OCI-LY7 (cell line): Measurements from ENCODE around the gene MCTS1. TPM values are rescaled to one million over a fixed set of nuclear protein-coding genes. Genes with fewer than 3 reads are reported as not detected.
"Not testable (repeated sequence)": the region's sequence is repeated elsewhere in the genome, so short reads cannot be mapped to it uniquely, and the experiment has no call there.

Experiments
- BruUV-seq: library from RNA; stranded (reverse); fragments of 400-500 nt; replicated peaks from 2 replicates; lab custom pipeline; 2021; lab: Mats Ljungman, UMichigan
- CTCF ChIA-PET: fragments of 300-600 bp; sonication (Branson Sonifier 250); formaldehyde crosslinking; loops from one replicate; lab custom pipeline; 2022; ENCODE audit warnings: antibody characterized with exemption; ENCODE audit not compliant: unreplicated experiment; lab: Charles Lee
- POLR2A ChIA-PET: fragments of 300-600 bp; sonication (Branson Sonifier 250); formaldehyde crosslinking; loops from one replicate; lab custom pipeline; 2022; ENCODE audit warnings: antibody characterized with exemption; lab: Charles Lee
- DNase-seq: peaks from one replicate; pipeline ENCODE4 v3.0.0-alpha.2; 2015; ENCODE audit warnings: low spot score
- H2AFZ ChIP-seq: fragments of 200-600 bp; sonication (generic), shearing (Covaris generic); 2 replicates; pipeline ENCODE4 v1.6.1; 2014; ENCODE audit warnings: mild to moderate bottlenecking, antibody characterized with exemption, low read length, moderate library complexity
- H3K27ac ChIP-seq: fragments of 200-600 bp; sonication (generic); 2 replicates; pipeline ENCODE4 v1.5.1; 2014; ENCODE audit warnings: mixed run types, low read depth, mild to moderate bottlenecking, moderate library complexity, low read length, inconsistent platforms; ENCODE audit not compliant: poor library complexity, severe bottlenecking
- H3K36me3 ChIP-seq: fragments of 200-600 bp; sonication (generic); 2 replicates; pipeline ENCODE4 v1.6.1; 2014; ENCODE audit warnings: mild to moderate bottlenecking, antibody characterized with exemption, low read length, moderate library complexity, mixed read lengths; ENCODE audit not compliant: insufficient read depth
- H3K4me1 ChIP-seq: fragments of 200-600 bp; sonication (generic); 2 replicates; pipeline ENCODE4 v1.5.1; 2014; ENCODE audit warnings: mild to moderate bottlenecking, low read length; ENCODE audit not compliant: insufficient read depth, poor library complexity, severe bottlenecking
- H3K4me2 ChIP-seq: fragments of 200-600 bp; sonication (generic); 2 replicates; pipeline ENCODE4 v1.6.1; 2014; ENCODE audit warnings: mild to moderate bottlenecking, low read length
- H3K4me3 ChIP-seq: fragments of 200-600 bp; sonication (generic); 2 replicates; pipeline ENCODE4 v1.5.1; 2014; ENCODE audit warnings: mild to moderate bottlenecking, low read depth, low read length; ENCODE audit not compliant: poor library complexity, severe bottlenecking
- H3K79me2 ChIP-seq: fragments of 200-600 bp; sonication (generic); 2 replicates; pipeline ENCODE4 v1.6.1; 2016; ENCODE audit warnings: low read depth, mild to moderate bottlenecking, low read length, moderate library complexity, mixed read lengths; ENCODE audit not compliant: insufficient read depth
- H3K9me2 ChIP-seq: fragments of 200-600 bp; sonication (generic); 2 replicates; pipeline ENCODE4 v1.6.1; 2016; ENCODE audit warnings: mild to moderate bottlenecking, low read length, mixed read lengths; ENCODE audit not compliant: insufficient read depth
- H3K9me3 ChIP-seq: fragments of 200-600 bp; sonication (generic); 2 replicates; pipeline ENCODE4 v1.6.1; 2014; ENCODE audit warnings: mild to moderate bottlenecking, mixed run types, low read length, mixed read lengths
- H4K20me1 ChIP-seq: fragments of 200-600 bp; sonication (generic); 2 replicates; pipeline ENCODE4 v1.6.1; 2014; ENCODE audit warnings: mild to moderate bottlenecking, antibody characterized with exemption, low read length, moderate library complexity, mixed read lengths; ENCODE audit not compliant: insufficient read depth
- EZH2phosphoT487 ChIP-seq: fragments of 200-600 bp; sonication (generic); IDR thresholded peaks from 2 replicates; pipeline ENCODE4 v1.6.1; 2018; ENCODE audit warnings: low read depth, borderline replicate concordance, mild to moderate bottlenecking, mixed run types, antibody characterized with exemption, low read length, moderate library complexity, mixed read lengths
- intact Hi-C: fragments of 100-400 bp; cut with micrococcal nuclease; formaldehyde crosslinking; loops from one replicate; pipeline ENCODE4 v1.10.0; 2022; ENCODE audit not compliant: unreplicated experiment
- total RNA-seq, 2 experiments: library from RNA; depleted of rRNA in 1 of 2; stranded (reverse); fragments of >200 nt in 1 of 2; shearing (Covaris generic) in 1 of 2; gene quantifications; 2 replicates each; pipeline ENCODE4 v1.2.3, GENCODE V29; 2014 to 2022
- TF ChIP-seq, protein P1 (sequence below): fragments of 200-600 bp; sonication (generic); conservative IDR thresholded peaks from 2 replicates; pipeline ENCODE4 v1.5.1; 2014; ENCODE audit warnings: mild to moderate bottlenecking, antibody characterized with exemption, low read length, moderate library complexity, mixed read lengths

Gene MCTS1
- total RNA-seq, 2 experiments from 2014 or later, result 34.5 to 55.6 TPM

DNA sequence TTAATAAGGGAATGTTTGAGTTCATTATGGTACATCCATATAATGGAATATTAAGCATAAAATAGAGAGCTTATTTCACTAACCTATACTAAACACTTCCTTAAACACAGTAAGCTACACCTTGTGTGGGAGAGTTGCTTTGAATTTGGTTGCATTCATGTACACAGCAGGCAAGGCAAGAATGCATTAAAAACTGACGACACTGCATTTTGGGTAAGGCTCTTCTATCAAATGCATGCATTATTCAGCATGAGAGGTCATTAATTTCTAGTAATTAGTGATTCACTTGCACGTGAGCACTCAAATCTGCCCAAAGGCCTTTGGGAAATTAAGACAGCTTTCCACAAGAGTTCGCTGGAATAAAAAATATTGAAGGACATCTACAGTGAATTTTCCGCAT, 34.7 kb downstream of the MCTS1 start:
- Histone ChIP-seq H3K36me3 (no peaks in the 10 kb centered on the region), H4K20me1 (no peaks in the 10 kb centered on the region), H3K79me2 (no peaks in the 10 kb centered on the region), H3K9me2 (no peaks in the 10 kb centered on the region), H3K4me3 (no peak overlapping the region), H3K4me2 (no peak overlapping the region), H3K27ac (no peak overlapping the region), H3K9me3 (no peaks in the 10 kb centered on the region), H3K4me1 (peaks cover 12% of the 10 kb centered on the region), H2AFZ (no peak overlapping the region)
- no TSS peak for BruUV-seq
- no peak for DNase-seq
- intact Hi-C loops, result no loop called here
- ChIA-PET CTCF (no interaction called here), POLR2A (interaction anchor here (0.6 kb wide), 1 partner anchor 12 kb away, joined by 4 read pairs; no protein-coding TSS in a partner anchor)
- TF ChIP-seq EZH2phosphoT487, result no peak
- TF ChIP-seq, protein P1, sequence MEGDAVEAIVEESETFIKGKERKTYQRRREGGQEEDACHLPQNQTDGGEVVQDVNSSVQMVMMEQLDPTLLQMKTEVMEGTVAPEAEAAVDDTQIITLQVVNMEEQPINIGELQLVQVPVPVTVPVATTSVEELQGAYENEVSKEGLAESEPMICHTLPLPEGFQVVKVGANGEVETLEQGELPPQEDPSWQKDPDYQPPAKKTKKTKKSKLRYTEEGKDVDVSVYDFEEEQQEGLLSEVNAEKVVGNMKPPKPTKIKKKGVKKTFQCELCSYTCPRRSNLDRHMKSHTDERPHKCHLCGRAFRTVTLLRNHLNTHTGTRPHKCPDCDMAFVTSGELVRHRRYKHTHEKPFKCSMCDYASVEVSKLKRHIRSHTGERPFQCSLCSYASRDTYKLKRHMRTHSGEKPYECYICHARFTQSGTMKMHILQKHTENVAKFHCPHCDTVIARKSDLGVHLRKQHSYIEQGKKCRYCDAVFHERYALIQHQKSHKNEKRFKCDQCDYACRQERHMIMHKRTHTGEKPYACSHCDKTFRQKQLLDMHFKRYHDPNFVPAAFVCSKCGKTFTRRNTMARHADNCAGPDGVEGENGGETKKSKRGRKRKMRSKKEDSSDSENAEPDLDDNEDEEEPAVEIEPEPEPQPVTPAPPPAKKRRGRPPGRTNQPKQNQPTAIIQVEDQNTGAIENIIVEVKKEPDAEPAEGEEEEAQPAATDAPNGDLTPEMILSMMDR, result no peak

DNA sequence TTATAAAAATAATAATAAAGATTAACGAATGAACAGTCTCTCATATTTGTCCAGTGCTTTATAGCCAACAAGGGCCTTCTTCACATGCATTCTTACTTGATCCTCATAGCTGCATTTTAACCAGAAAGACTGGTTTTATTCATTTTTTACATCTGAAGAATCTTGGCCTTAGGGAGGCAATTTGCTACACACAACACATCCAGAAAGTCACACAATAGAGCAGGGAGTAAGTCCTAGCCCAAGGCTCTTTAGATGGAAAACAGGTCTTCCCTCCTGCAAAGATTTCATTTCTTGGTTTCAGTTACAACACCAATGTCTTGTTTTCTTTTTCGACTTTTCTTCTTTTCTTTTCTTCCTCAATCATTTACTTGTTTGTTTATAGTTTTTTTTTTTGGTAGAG, 39.0 kb downstream of the MCTS1 start:
- no peaks in the 10 kb centered on the region for H4K20me1 ChIP-seq
- no peaks in the 10 kb centered on the region for H3K9me3 ChIP-seq
- no peak overlapping the region for H3K4me2 ChIP-seq
- H2AFZ ChIP-seq, result no peak overlapping the region
- DNase-seq, result no peak
- ChIA-PET CTCF (no interaction called here), POLR2A (interaction anchor here (0.6 to 0.7 kb wide), 2 partner anchors 72 to 1046 kb away, joined by 3 to 4 read pairs; no protein-coding TSS in a partner anchor)
- TF ChIP-seq EZH2phosphoT487, result no peak
- TF ChIP-seq, protein P1, result no peak
- no peak overlapping the region for H3K4me3 ChIP-seq
- no peaks in the 10 kb centered on the region for H3K36me3 ChIP-seq
- H3K9me2 ChIP-seq, result no peaks in the 10 kb centered on the region
- no peaks in the 10 kb centered on the region for H3K79me2 ChIP-seq
- H3K27ac ChIP-seq, result no peak overlapping the region
- intact Hi-C loops, result no loop called here
- BruUV-seq, result no TSS peak
- H3K4me1 ChIP-seq, result no peaks in the 10 kb centered on the region

DNA sequence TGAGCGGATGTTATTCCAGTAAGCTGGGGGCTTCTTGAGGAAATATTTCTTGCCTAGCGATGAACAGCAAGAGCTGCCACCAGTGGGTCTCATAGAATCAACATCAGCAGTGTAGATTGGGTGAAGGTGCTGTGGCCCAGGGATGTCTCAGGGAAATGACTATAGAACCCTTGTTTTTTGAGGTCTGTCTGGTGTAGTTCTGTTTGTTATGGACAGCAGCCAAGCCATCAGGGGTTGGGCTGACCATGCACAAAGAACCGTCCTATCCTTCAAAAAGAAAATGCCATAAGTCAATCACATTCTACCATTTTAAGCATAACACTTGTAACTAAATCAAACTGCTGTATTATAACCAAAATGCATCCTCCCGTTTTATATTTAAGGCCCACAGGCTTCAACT, 43.2 kb downstream of the MCTS1 start:
- TF ChIP-seq, protein P1, result no peak
- TF ChIP-seq EZH2phosphoT487, result no peak
- no peak overlapping the region for H3K27ac ChIP-seq
- H3K9me3 ChIP-seq, result no peaks in the 10 kb centered on the region
- H2AFZ ChIP-seq, result no peak overlapping the region; the same call in 1 of the 2 replicates
- H4K20me1 ChIP-seq, result no peaks in the 10 kb centered on the region
- H3K36me3 ChIP-seq, result no peaks in the 10 kb centered on the region; the same call in 1 of the 2 replicates
- no peaks in the 10 kb centered on the region for H3K9me2 ChIP-seq
- ChIA-PET POLR2A (interaction anchor here (0.6 kb wide), 1 partner anchor 41 kb away, joined by 3 read pairs; no protein-coding TSS in a partner anchor), CTCF (no interaction called here)
- BruUV-seq, result no TSS peak
- peaks cover 19% of the 10 kb centered on the region for H3K4me1 ChIP-seq
- H3K4me3 ChIP-seq, result no peak overlapping the region
- no peaks in the 10 kb centered on the region for H3K79me2 ChIP-seq
- H3K4me2 ChIP-seq, result no peak overlapping the region
- intact Hi-C loops, result no loop called here
- DNase-seq, result no peak

DNA sequence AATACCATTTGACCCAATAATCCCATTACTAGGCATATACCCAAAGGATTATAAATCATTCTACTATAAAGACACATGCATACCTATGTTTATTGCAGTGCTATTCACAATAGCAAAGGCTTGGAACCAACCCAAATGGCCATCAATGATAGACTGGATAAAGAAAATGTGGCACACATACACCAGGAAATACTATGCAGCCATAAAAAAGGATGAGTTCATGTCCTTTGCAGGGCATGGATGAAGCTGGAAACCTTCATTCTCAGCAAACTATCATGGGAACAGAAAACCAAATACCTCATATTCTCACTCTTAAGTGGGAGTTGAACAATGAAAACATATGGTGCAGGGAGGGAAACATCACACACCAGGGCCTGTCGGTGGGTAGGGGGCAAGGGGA, 48.4 kb downstream of the MCTS1 start:
- POLR2A ChIA-PET, result interaction anchor here (0.6 kb wide), 1 partner anchor 173 kb away, joined by 3 read pairs; no protein-coding TSS in a partner anchor
- H3K4me2 ChIP-seq, H3K9me3 ChIP-seq, DNase-seq, CTCF ChIA-PET, H2AFZ ChIP-seq, H3K27ac ChIP-seq, H3K36me3 ChIP-seq, H3K9me2 ChIP-seq, intact Hi-C loops, H4K20me1 ChIP-seq, BruUV-seq, H3K4me3 ChIP-seq, H3K79me2 ChIP-seq: not testable (repeated sequence)
- H3K4me1 ChIP-seq, result peaks cover 19% of the 10 kb centered on the region
